Suppressor macrophage treated with lipopolysaccharide for 4 hours (primary cell): ENCODE measurements around the gene BCKDHA.

Source experiments
- DNase-seq: peaks from one replicate; pipeline ENCODE4 v3.0.0-alpha.2; 2020

Gene BCKDHA

GRCh38 chr19:41452584-41453275 lies 55.1 kb downstream of the BCKDHA start:
- DNase-seq = no peak

GRCh38 chr19:41455936-41456335 lies 58.3 kb downstream of the BCKDHA start:
- DNase-seq = no peak

GRCh38 chr19:41456342-41456918 lies 58.8 kb downstream of the BCKDHA start:
- DNase-seq = no peak

GRCh38 chr19:41457241-41457640 lies 59.6 kb downstream of the BCKDHA start:
- DNase-seq = no peak

- no peak for DNase-seq
Observed at GRCh38 chr19:41462497-41462896, 64.9 kb downstream of the BCKDHA start.

GRCh38 chr19:41463257-41464256 lies 65.9 kb downstream of the BCKDHA start:
- DNase-seq = peak; percentile 35
